ENCODE data around the gene ETHE1. TPM values are rescaled to one million over a fixed set of nuclear protein-coding genes. Genes with fewer than 3 reads are reported as not detected.
"Not testable (repeated sequence)": the region's sequence is repeated elsewhere in the genome, so short reads cannot be mapped to it uniquely, and the experiment has no call there.

ETHE1 gene
- total RNA-seq, 1 donor from 2014 or later, result 118 TPM

GRCh38 chr19:43548706-43549105 is 21.7 kb upstream of the ETHE1 start:
- Histone ChIP-seq H3K9me3 (no peaks in the 10 kb centered on the region), H3K36me3 (peaks cover 60 to 70% of the 10 kb centered on the region in 2 donors)
- intact Hi-C loops (cut with DNase I), result no loop called here

GRCh38 chr19:43547926-43548325 is 20.9 kb upstream of the ETHE1 start:
- peaks cover 64 to 72% of the 10 kb centered on the region in 2 donors for H3K36me3 ChIP-seq

More at GRCh38 chr19:43548706-43549105, 21.7 kb upstream of the ETHE1 start:
- Histone ChIP-seq H3K4me1 (no peaks in the 10 kb centered on the region), H3K27me3 (no peaks in the 10 kb centered on the region), H3K4me3 (no peak overlapping the region), H3K27ac (no peak overlapping the region)
- TF ChIP-seq CTCF (IDR thresholded peaks at IDR 0.05), result no peak
- no peak for DNase-seq (ENCODE audit: low spot score in 2 of 2)

GRCh38 chr19:43546581-43546980 is 19.6 kb upstream of the ETHE1 start:
- Histone ChIP-seq H3K27ac (no peak overlapping the region), H3K4me1 (no peaks in the 10 kb centered on the region), H3K9me3 (no peaks in the 10 kb centered on the region), H3K4me3 (no peak overlapping the region), H3K36me3 (peaks cover 64 to 68% of the 10 kb centered on the region in 2 donors), H3K27me3 (no peaks in the 10 kb centered on the region)
- TF ChIP-seq CTCF (IDR thresholded peaks at IDR 0.05), result no peak
- DNase-seq (ENCODE audit: low spot score in 2 of 2), result no peak
- intact Hi-C loops (cut with DNase I), result no loop called here

More at GRCh38 chr19:43547926-43548325, 20.9 kb upstream of the ETHE1 start:
- H3K9me3 ChIP-seq; H3K27me3 ChIP-seq; H3K27ac ChIP-seq; H3K4me1 ChIP-seq; H3K4me3 ChIP-seq; DNase-seq (ENCODE audit: low spot score in 2 of 2); intact Hi-C loops (cut with DNase I): not testable (repeated sequence)

- Histone ChIP-seq H3K36me3 (peaks cover 61 to 62% of the 10 kb centered on the region in 2 donors), H3K4me3 (no peak overlapping the region), H3K27ac (no peak overlapping the region), H3K27me3 (no peaks in the 10 kb centered on the region), H3K9me3 (no peaks in the 10 kb centered on the region), H3K4me1 (no peaks in the 10 kb centered on the region)
- DNase-seq (ENCODE audit: low spot score in 2 of 2), result no peak
- intact Hi-C loops (cut with DNase I), result no loop called here
- TF ChIP-seq CTCF (IDR thresholded peaks at IDR 0.05), result no peak
Measured at GRCh38 chr19:43545981-43546380, 19.0 kb upstream of the ETHE1 start.

- intact Hi-C loops (cut with DNase I), result no loop called here
Measured at GRCh38 chr19:43545276-43545675, 18.3 kb upstream of the ETHE1 start.

GRCh38 chr19:43544077-43544476 is 17.1 kb upstream of the ETHE1 start:
- Histone ChIP-seq H3K27ac (no peak overlapping the region), H3K4me1 (no peaks in the 10 kb centered on the region), H3K9me3 (peaks cover 0 to 2% of the 10 kb centered on the region in 2 donors), H3K27me3 (no peaks in the 10 kb centered on the region), H3K4me3 (no peak overlapping the region), H3K36me3 (peaks cover 57 to 58% of the 10 kb centered on the region in 2 donors)
- no peak for TF ChIP-seq CTCF (IDR thresholded peaks at IDR 0.05)
- intact Hi-C loops (cut with DNase I), result no loop called here
- DNase-seq (ENCODE audit: low spot score in 2 of 2), result no peak

More at GRCh38 chr19:43545276-43545675, 18.3 kb upstream of the ETHE1 start:
- Histone ChIP-seq H3K4me3 (no peak overlapping the region), H3K4me1 (no peaks in the 10 kb centered on the region), H3K9me3 (no peaks in the 10 kb centered on the region), H3K27ac (no peak overlapping the region), H3K27me3 (no peaks in the 10 kb centered on the region), H3K36me3 (peaks cover 53 to 60% of the 10 kb centered on the region in 2 donors)
- no peak for DNase-seq (ENCODE audit: low spot score in 2 of 2)
- no peak for TF ChIP-seq CTCF (IDR thresholded peaks at IDR 0.05)

Data from ascending aorta (tissue), 2 donors.